GM19438 (cell line): ENCODE results near the gene PLEKHA5.
"Not testable (repeated sequence)": the region's sequence is repeated elsewhere in the genome, so short reads cannot be mapped to it uniquely, and the experiment has no call there.

ENCODE experiments used
- ATAC-seq: cut with Tn5 transposase; IDR thresholded peaks from one replicate; pipeline ENCODE4 v1.9.1; 2021; ENCODE audit warnings: low read depth; ENCODE audit not compliant: unreplicated experiment

PLEKHA5 gene

GRCh38 chr12:19397534-19397933, 268.0 kb downstream of the PLEKHA5 start:
- ATAC-seq = no peak

GRCh38 chr12:19398376-19399363, 269.1 kb downstream of the PLEKHA5 start:
- no peak for ATAC-seq

- not testable (repeated sequence) for ATAC-seq
These were observed 271.2 kb downstream of the PLEKHA5 start for GRCh38 chr12:19400649-19401285.

- no peak for ATAC-seq
These were observed 272.7 kb downstream of the PLEKHA5 start for GRCh38 chr12:19402211-19402610.

GRCh38 chr12:19402743-19403431, 273.4 kb downstream of the PLEKHA5 start:
- no peak for ATAC-seq

- no peak for ATAC-seq
These were observed 274.8 kb downstream of the PLEKHA5 start for GRCh38 chr12:19404242-19404880.

- ATAC-seq = no peak
These were observed 279.8 kb downstream of the PLEKHA5 start for GRCh38 chr12:19409376-19409775.

- no peak for ATAC-seq
These were observed 280.7 kb downstream of the PLEKHA5 start for GRCh38 chr12:19410211-19410610.

GRCh38 chr12:19410629-19411185, 281.2 kb downstream of the PLEKHA5 start:
- ATAC-seq = no peak

GRCh38 chr12:19411234-19412204, 282.0 kb downstream of the PLEKHA5 start:
- ATAC-seq = no peak

GRCh38 chr12:19412844-19413243, 283.3 kb downstream of the PLEKHA5 start:
- ATAC-seq = no peak

- ATAC-seq = not testable (repeated sequence)
These were observed 284.0 kb downstream of the PLEKHA5 start for GRCh38 chr12:19413582-19413981.

GRCh38 chr12:19415563-19415962, 286.0 kb downstream of the PLEKHA5 start:
- ATAC-seq = no peak

- no peak for ATAC-seq
These were observed 289.6 kb downstream of the PLEKHA5 start for GRCh38 chr12:19419086-19419485.

- ATAC-seq = no peak
These were observed 292.2 kb downstream of the PLEKHA5 start for GRCh38 chr12:19421503-19422282.

GRCh38 chr12:19423166-19423930, 293.8 kb downstream of the PLEKHA5 start:
- ATAC-seq = no peak
